GM23338 (cell line): ENCODE results near the gene LTBP3.

ENCODE experiments used
- CREB1 ChIP-seq: fragments of 250-450 bp; sonication (Bioruptor Pico); IDR thresholded peaks from 2 replicates; pipeline ENCODE4 v1.5.0; 2020; ENCODE audit warnings: low read depth, mild to moderate bottlenecking, moderate library complexity
- CTCF ChIP-seq, 2 experiments: fragments of 200-600 bp in 1 of 2; sonication (generic) in 1 of 2; conservative IDR thresholded peaks; 2 replicates each; pipeline versions ENCODE4 v1.5.1 to v1.6.1; 2016 to 2017; ENCODE audit warnings: antibody characterized with exemption in 2 of 2, low read depth in 2 of 2, mild to moderate bottlenecking in 2 of 2, moderate library complexity in 1 of 2
- POLR2AphosphoS5 ChIP-seq: IDR thresholded peaks from 2 replicates; pipeline ENCODE4 v1.6.1; 2016; ENCODE audit warnings: antibody characterized with exemption, low read depth
- ZNF114 ChIP-seq: fragments of 250-450 bp; sonication (Bioruptor Pico); IDR thresholded peaks from 2 replicates; pipeline ENCODE4 v1.5.0; 2020; ENCODE audit warnings: mild to moderate bottlenecking, moderate library complexity

- TF ChIP-seq CTCF (conservative IDR thresholded peaks at IDR 0.05; ENCODE audit: low read depth in 2 of 2) (no peak), POLR2AphosphoS5 (no peak), ZNF114 (CRISPR knock-in tag) (no peak), CREB1 (no peak)
Observed at GRCh38 chr11:65541093-65541982, 16.8 kb downstream of the LTBP3 start.
